CD4-positive, alpha-beta T cell (primary cell): ENCODE results near the gene CEP135. TPM values are rescaled to one million over a fixed set of nuclear protein-coding genes. Genes with fewer than 3 reads are reported as not detected.
"Not testable (repeated sequence)": the region's sequence is repeated elsewhere in the genome, so short reads cannot be mapped to it uniquely, and the experiment has no call there.

Experiments used
- ATAC-seq: fragments of 200-7000 bp; cut with Tn5 transposase; one replicate; pipeline ENCODE4 v1.10.0; 2022; ENCODE audit warnings: mild to moderate bottlenecking; ENCODE audit not compliant: poor library complexity
- CTCF ChIA-PET: fragments of 350-600 bp; sonication (Branson Sonifier 250); formaldehyde crosslinking; loops from one replicate; lab custom pipeline; 2021; ENCODE audit warnings: antibody characterized with exemption, inconsistent platforms; lab: Charles Lee
- POLR2A ChIA-PET: fragments of 350-600 bp; sonication (Branson Sonifier 250); formaldehyde crosslinking; loops from one replicate; lab custom pipeline; 2021; ENCODE audit warnings: antibody characterized with exemption, inconsistent platforms; lab: Charles Lee
- DNase-seq, 14 experiments: peaks; one replicate each; pipeline ENCODE4 v3.0.0-alpha.2; 2013 to 2020; ENCODE audit warnings: mixed read lengths in 2 of 14
- H3K27ac ChIP-seq, 2 donors: one replicate each; pipeline versions ENCODE4 v1.5.1 to v1.7.0; 2013; ENCODE audit warnings: low read length in 2 of 2, low read depth in 1 of 2, mild to moderate bottlenecking in 1 of 2
- H3K27me3 ChIP-seq, 2 experiments: 1 replicate in 1 of 2; 2 replicates in 1 of 2; pipeline versions ENCODE4 v1.6.1 to v1.7.0; 2013; ENCODE audit warnings: low read length in 2 of 2, control low read depth in 1 of 2, mild to moderate bottlenecking in 1 of 2, moderate library complexity in 1 of 2; ENCODE audit not compliant: insufficient read depth in 2 of 2, control insufficient read depth in 1 of 2
- H3K36me3 ChIP-seq: one replicate; pipeline ENCODE4 v1.6.1; 2013; ENCODE audit warnings: low read length, control low read depth; ENCODE audit not compliant: insufficient read depth
- H3K4me1 ChIP-seq: one replicate; pipeline ENCODE4 v1.6.1; 2013; ENCODE audit warnings: low read length, control low read depth; ENCODE audit not compliant: insufficient read depth
- H3K4me3 ChIP-seq: one replicate; pipeline ENCODE4 v1.5.1; 2013; ENCODE audit warnings: mild to moderate bottlenecking, low read length, moderate library complexity
- H3K9me3 ChIP-seq, 2 experiments: 1 replicate in 1 of 2; 2 replicates in 1 of 2; pipeline versions ENCODE4 v1.6.1 to v1.7.0; 2013; ENCODE audit warnings: low read length in 2 of 2, mild to moderate bottlenecking in 2 of 2, control low read depth in 1 of 2, moderate library complexity in 1 of 2; ENCODE audit not compliant: control insufficient read depth in 1 of 2, insufficient read depth in 1 of 2
- H3K27ac Mint-ChIP-seq: one replicate; pipeline ENCODE4 v1.8.0; 2020; ENCODE audit warnings: mixed read lengths
- H3K27me3 Mint-ChIP-seq: one replicate; pipeline ENCODE4 v1.8.0; 2021; ENCODE audit warnings: mixed read lengths
- H3K36me3 Mint-ChIP-seq: one replicate; pipeline ENCODE4 v1.8.0; 2021; ENCODE audit warnings: low read depth, mixed read lengths
- H3K4me1 Mint-ChIP-seq: one replicate; pipeline ENCODE4 v1.8.0; 2021; ENCODE audit warnings: low read depth, mixed read lengths
- H3K4me3 Mint-ChIP-seq: one replicate; pipeline ENCODE4 v1.8.0; 2020; ENCODE audit warnings: mild to moderate bottlenecking, mixed read lengths
- H3K9me3 Mint-ChIP-seq: one replicate; pipeline ENCODE4 v1.8.0; 2020; ENCODE audit warnings: mixed read lengths
- CTCF ChIP-seq: fragments of 200-600 bp; IDR thresholded peaks from one replicate; pipeline ENCODE4 v1.8.0; 2022; ENCODE audit warnings: antibody characterized with exemption, mild to moderate bottlenecking
- intact Hi-C, 2 experiments: fragments of 100-400 bp; cut with DNase I in 1 of 2; cut with micrococcal nuclease in 1 of 2; formaldehyde crosslinking; loops; one replicate each; pipeline versions ENCODE4 v1.15.1 to v1.9.0; 2023 to 2025; cut with DNase I, micrococcal nuclease
- total RNA-seq, 174 experiments: library from RNA in 2 of 174; stranded (reverse) in 2 of 174; gene quantifications; one replicate each; pipeline ENCODE4 v1.2.3 and lab custom pipeline; 2021 to 2026

Gene CEP135
- total RNA-seq, 2 experiments from 2014 or later, result 19.6 to 21.0 TPM

- no peak overlapping the region for H3K4me3 ChIP-seq
- H3K36me3 ChIP-seq, result no peaks in the 10 kb centered on the region
- TF ChIP-seq CTCF, result no peak
- intact Hi-C loops, result no loop called here
- ATAC-seq (no peak), DNase-seq (no peak)
- H3K27me3 ChIP-seq, result no peaks in the 10 kb centered on the region
- no peak overlapping the region for H3K27ac ChIP-seq
- Mint-ChIP-seq H3K4me1 (no peaks in the 10 kb centered on the region), H3K9me3 (peaks cover 12% of the 10 kb centered on the region), H3K36me3 (peaks cover 31% of the 10 kb centered on the region), H3K27ac (no peak overlapping the region), H3K27me3 (no peaks in the 10 kb centered on the region), H3K4me3 (no peak overlapping the region)
- H3K4me1 ChIP-seq, result no peaks in the 10 kb centered on the region
- CTCF ChIA-PET, result no interaction called here
- H3K9me3 ChIP-seq, result peaks cover 8 to 16% of the 10 kb centered on the region in 2 experiments
- POLR2A ChIA-PET, result interaction anchor here (0.8 kb wide), 1 partner anchor 25 kb away, joined by 3 read pairs; no protein-coding TSS in a partner anchor
These were observed 16.2 kb upstream of the CEP135 start for GRCh38 chr4:55932511-55932910.

DNA sequence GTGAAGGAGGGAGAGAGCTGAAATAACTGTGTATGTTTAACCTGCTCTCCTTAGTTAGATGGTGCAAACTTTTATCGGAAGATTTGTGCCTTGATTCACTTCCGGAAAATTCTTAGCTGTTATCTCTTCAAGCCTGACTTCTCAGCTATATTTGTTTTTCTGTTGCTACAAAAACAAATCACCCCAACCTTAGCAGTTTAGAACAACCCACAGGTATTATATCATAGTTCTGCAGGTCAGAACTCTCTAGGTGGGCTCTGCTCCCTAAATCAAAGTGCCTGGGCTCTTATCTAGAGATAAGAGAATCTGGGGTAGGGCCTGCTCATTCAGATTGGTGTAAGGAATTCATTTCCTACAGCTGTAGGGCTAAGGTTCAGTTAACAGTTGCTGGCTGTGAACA is 15.1 kb upstream of the CEP135 start:
- H3K4me3 Mint-ChIP-seq, result no peak overlapping the region
- CTCF ChIA-PET, result interaction anchor here (1.8 kb wide), 1 partner anchor 15 kb away, joined by 6 read pairs; the partner anchor contains the start of gene CEP135

DNA sequence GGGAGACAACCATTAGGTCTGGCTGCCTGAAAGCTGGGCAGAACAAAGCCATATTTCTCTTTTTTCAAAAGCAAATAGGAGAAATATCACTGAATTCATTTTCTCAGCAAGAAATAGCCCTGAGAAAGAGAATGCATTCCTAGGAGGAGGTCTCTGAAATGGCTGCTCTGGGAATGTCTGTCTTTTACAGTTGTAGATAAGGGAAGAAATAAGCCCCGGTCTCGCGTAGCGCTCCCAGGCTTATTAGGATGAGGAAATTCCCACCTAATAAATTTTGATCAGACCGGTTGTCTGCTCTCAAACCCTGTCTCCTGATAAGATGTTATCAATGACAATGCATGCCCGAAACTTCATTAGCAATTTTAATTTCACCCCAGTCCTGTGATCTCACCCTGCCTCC is 12.8 kb upstream of the CEP135 start:
- H3K4me1 ChIP-seq, H3K4me3 Mint-ChIP-seq, H3K27me3 ChIP-seq, H3K27ac Mint-ChIP-seq, H3K4me3 ChIP-seq, H3K4me1 Mint-ChIP-seq, H3K36me3 ChIP-seq, intact Hi-C loops, CTCF ChIA-PET, ATAC-seq, H3K27me3 Mint-ChIP-seq, DNase-seq, H3K27ac ChIP-seq: not testable (repeated sequence)
- H3K9me3 Mint-ChIP-seq, result peaks cover 26% of the 10 kb centered on the region
- peaks cover 8 to 38% of the 10 kb centered on the region in 2 experiments for H3K9me3 ChIP-seq
- peaks cover 65% of the 10 kb centered on the region for H3K36me3 Mint-ChIP-seq
- POLR2A ChIA-PET, result interaction anchor here (2.8 kb wide), 1 partner anchor 12 kb away, joined by 10 read pairs; the partner anchor contains the start of gene CEP135

More for the DNA sequence above, 15.1 kb upstream of the CEP135 start:
- peaks cover 18% of the 10 kb centered on the region for H3K9me3 Mint-ChIP-seq
- no peak overlapping the region for H3K4me3 ChIP-seq
- intact Hi-C loops, result no loop called here
- H3K9me3 ChIP-seq, result peaks cover 8 to 27% of the 10 kb centered on the region in 2 experiments
- ATAC-seq, result no peak
- no peak for DNase-seq
- no peak for TF ChIP-seq CTCF
- H3K4me1 ChIP-seq, result no peaks in the 10 kb centered on the region
- H3K27me3 Mint-ChIP-seq, result no peaks in the 10 kb centered on the region
- H3K4me1 Mint-ChIP-seq, result no peaks in the 10 kb centered on the region
- H3K27me3 ChIP-seq, result no peaks in the 10 kb centered on the region
- no peaks in the 10 kb centered on the region for H3K36me3 ChIP-seq
- POLR2A ChIA-PET, result interaction anchor here (0.6 to 2.8 kb wide), 2 partner anchors 14 to 738 kb away, joined by 3 to 10 read pairs; partner anchors contain the start of gene CEP135
- no peak overlapping the region for H3K27ac ChIP-seq
- peaks cover 42% of the 10 kb centered on the region for H3K36me3 Mint-ChIP-seq
- no peak overlapping the region for H3K27ac Mint-ChIP-seq

GRCh38 chr4:55938481-55938880 is 10.3 kb upstream of the CEP135 start:
- H3K36me3 Mint-ChIP-seq, result peaks cover 71% of the 10 kb centered on the region
- no peak overlapping the region for H3K4me3 Mint-ChIP-seq
- Histone ChIP-seq H3K4me1 (no peaks in the 10 kb centered on the region), H3K27me3 (no peaks in the 10 kb centered on the region), H3K27ac (no peak overlapping the region), H3K36me3 (no peaks in the 10 kb centered on the region), H3K4me3 (no peak overlapping the region), H3K9me3 (peaks cover 4 to 43% of the 10 kb centered on the region in 2 experiments)
- H3K27ac Mint-ChIP-seq, result no peak overlapping the region
- TF ChIP-seq CTCF, result no peak
- intact Hi-C loops, result no loop called here
- ChIA-PET CTCF (no interaction called here), POLR2A (no interaction called here)
- DNase-seq (no peak), ATAC-seq (no peak)
- H3K4me1 Mint-ChIP-seq, result no peaks in the 10 kb centered on the region
- H3K9me3 Mint-ChIP-seq, result peaks cover 30% of the 10 kb centered on the region
- H3K27me3 Mint-ChIP-seq, result no peaks in the 10 kb centered on the region
